Frontal cortex (tissue), 4 donors: ENCODE results near the gene UCN2. TPM values are rescaled to one million over a fixed set of nuclear protein-coding genes. Genes with fewer than 3 reads are reported as not detected.
A peak's percentile ranks its signal among the peaks of the same experiment; 100 is the strongest.

ENCODE experiments used
- DNase-seq, 2 donors: peaks; one replicate each; pipeline ENCODE4 v3.0.0; 2012; ENCODE audit warnings: low spot score in 2 of 2
- FAIRE-seq: peaks from 2 replicates; lab custom pipeline; 2012; peaks lifted over from hg19 to GRCh38; lab: Jason Lieb, UNC
- total RNA-seq: library from RNA; depleted of rRNA; stranded (reverse); fragments of >200 nt; gene quantifications from one replicate; pipeline ENCODE4 v1.2.3, GENCODE V29; 2014
- donor health status: control.
- donor health status: control.
- donor health status: control.

The UCN2 gene
- total RNA-seq: not detected

- FAIRE-seq (no peak), DNase-seq (peak in 1 of 2 donors; percentile 21)
These were observed at the start of gene UCN2 for GRCh38 chr3:48563382-48563918. Gene UCN2, minus strand, starts transcription at chr3:48563781. Its CDS starts 657 bp downstream, at chr3:48563124.

GRCh38 chr3:48612309-48612708, 48.7 kb upstream of the UCN2 start:
- FAIRE-seq (no peak), DNase-seq (no peak)

- no peak for FAIRE-seq
- peak; percentile 89 to 93 for DNase-seq
These were observed 45.8 kb upstream of the UCN2 start, which contains the start of gene UQCRC1 for GRCh38 chr3:48609088-48610005. Gene UQCRC1, minus strand, starts transcription at chr3:48609646. Its CDS starts 26 bp downstream, at chr3:48609620.

GRCh38 chr3:48607519-48607918, 43.9 kb upstream of the UCN2 start:
- FAIRE-seq (no peak), DNase-seq (no peak)

GRCh38 chr3:48601622-48601994, 38.0 kb upstream of the UCN2 start:
- FAIRE-seq: no peak

GRCh38 chr3:48600711-48601621, 37.4 kb upstream of the UCN2 start:
- DNase-seq (no peak), FAIRE-seq (no peak)

More at GRCh38 chr3:48601622-48601994, 38.0 kb upstream of the UCN2 start:
- DNase-seq: no peak

- no peak for FAIRE-seq
- no peak for DNase-seq
These were observed 36.1 kb upstream of the UCN2 start for GRCh38 chr3:48599509-48600285.

GRCh38 chr3:48599077-48599501, 35.5 kb upstream of the UCN2 start:
- no peak for FAIRE-seq
- DNase-seq: no peak

- DNase-seq (peak in 1 of 2 donors; percentile 48), FAIRE-seq (no peak)
These were observed 34.9 kb upstream of the UCN2 start for GRCh38 chr3:48598323-48599076.

GRCh38 chr3:48597408-48597800, 33.8 kb upstream of the UCN2 start:
- FAIRE-seq: no peak
- DNase-seq: no peak

- DNase-seq: no peak
- no peak for FAIRE-seq
These were observed 33.3 kb upstream of the UCN2 start for GRCh38 chr3:48596676-48597407.

GRCh38 chr3:48596157-48596556, 32.6 kb upstream of the UCN2 start:
- FAIRE-seq (no peak), DNase-seq (no peak)

GRCh38 chr3:48595526-48596121, 32.0 kb upstream of the UCN2 start:
- DNase-seq (peak in 1 of 2 donors; percentile 73), FAIRE-seq (no peak)

- FAIRE-seq: no peak
- DNase-seq: peak in 1 of 2 donors; percentile 65
These were observed 31.5 kb upstream of the UCN2 start, which contains the start of gene COL7A1 for GRCh38 chr3:48595075-48595525. Gene COL7A1, minus strand, starts transcription at chr3:48595329. Its CDS starts 170 bp downstream, at chr3:48595159.

GRCh38 chr3:48594417-48595049, 31.0 kb upstream of the UCN2 start:
- FAIRE-seq (no peak), DNase-seq (no peak)

- no peak for FAIRE-seq
These were observed 29.8 kb upstream of the UCN2 start for GRCh38 chr3:48593337-48593736.

GRCh38 chr3:48592519-48593087, 29.0 kb upstream of the UCN2 start:
- FAIRE-seq (no peak), DNase-seq (no peak)

More at GRCh38 chr3:48593337-48593736, 29.8 kb upstream of the UCN2 start:
- DNase-seq: no peak
